Hypothalamus (tissue), 51 donors: ENCODE results near the gene EFNB2.

Source experiments
- DNase-seq, 51 donors: peaks; one replicate each; lab custom pipeline; 2025; lab: John Stamatoyannopoulos, UW

The EFNB2 gene

DNA sequence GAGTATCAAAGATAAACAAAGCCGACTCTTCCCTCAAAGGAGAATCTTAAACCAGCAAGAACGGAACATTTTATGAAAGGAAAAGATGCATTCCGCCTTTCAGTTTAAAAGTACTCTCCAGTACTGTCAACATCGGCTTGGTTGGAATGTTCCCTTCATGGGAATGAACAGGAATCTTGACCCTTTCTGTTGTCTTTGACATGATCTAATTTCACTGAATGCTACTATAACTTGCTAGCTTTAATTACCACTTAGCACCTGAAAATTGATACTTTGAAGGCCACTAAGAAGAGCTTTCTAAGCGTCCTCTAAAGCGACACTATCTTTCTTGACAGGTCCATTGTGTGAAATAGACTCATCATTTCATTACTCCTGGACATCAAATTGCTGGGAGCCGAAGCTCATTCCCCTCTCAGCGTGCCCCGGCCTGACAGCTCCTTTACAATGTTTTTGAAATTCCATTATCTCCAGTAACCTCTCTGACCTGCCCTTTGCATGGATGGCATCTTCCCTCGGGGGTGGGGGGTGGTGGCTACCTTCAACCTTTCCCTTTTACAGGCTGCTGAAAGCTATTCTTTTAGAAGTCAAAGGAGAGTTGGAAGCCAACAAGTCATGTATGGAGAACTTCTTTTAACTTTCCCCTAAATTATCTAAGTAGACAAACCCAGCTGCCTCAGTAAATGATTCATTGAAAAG is 67.9 kb downstream of the EFNB2 start:
- DNase-seq = no peak

DNA sequence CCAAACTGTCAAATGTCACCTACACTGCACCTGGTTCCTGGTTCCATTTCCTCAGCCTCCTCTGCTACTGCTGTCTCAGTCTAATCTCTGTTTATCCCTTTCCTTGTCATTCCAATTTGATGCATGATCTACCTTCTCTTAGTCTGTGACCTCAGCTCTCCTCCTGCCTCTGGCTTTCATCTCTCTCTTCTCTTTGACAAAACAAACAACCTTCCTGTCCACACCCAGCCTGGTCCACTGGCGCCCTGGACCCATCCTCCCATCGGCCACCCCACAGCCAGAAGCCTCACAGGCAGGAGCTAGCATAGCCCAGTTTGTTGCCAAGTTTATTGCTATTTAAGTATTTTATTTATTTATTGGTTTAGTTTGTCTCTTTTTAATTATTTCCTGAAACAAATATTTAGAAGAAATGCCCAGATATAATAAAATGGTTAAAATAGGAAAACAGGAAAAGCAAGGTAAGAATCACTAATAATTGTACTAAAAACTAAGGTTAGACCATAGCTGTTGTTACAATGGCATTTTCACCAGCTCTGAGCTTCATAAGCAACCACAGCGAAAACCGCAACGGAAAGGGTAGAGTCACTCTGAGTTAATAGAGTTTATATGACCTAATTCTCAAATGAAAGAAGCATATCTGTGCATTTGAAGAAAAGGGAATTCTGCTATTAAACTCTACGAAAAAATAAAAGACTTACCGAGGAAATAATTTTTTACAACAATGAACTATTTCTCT is 68.6 kb downstream of the EFNB2 start:
- no peak for DNase-seq

DNA sequence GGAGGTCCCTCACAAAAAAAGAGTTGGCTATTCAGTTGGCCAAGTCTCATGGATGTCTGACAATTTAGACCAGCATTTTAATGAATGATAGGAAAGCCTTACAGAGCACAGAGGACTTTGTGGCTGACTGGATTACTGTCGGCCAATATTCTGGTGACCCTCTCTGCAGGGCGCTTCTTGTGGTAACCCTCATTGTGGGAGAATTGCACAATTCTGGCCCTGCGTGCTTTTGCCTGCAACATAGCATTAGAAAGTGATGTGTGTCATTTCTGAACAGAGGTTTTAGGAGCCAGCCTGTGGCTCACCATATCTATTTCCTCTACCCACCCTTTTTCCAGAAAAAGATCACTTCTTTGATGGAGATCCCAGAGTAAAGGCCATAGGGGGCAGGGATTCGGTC is 71.4 kb downstream of the EFNB2 start:
- no peak for DNase-seq

DNA sequence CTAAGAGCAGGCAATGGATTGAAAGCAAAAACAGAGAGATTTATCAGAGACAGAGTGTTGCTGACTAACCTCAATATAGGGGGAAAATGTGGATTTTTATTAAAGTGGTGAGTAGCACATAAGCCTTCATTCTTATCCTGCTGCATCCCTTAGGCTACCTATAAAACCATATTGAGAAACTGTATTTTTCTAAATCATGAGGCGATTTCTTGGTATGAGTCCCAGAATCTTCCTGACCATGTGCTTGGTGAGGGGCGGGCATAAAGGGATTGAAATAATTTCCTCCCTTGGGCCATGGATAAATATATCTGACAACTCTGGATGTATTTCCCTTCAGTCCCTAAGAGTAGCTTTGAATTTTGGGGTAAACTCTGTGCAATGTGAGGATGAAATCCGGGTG is 72.8 kb downstream of the EFNB2 start:
- DNase-seq = no peak

DNA sequence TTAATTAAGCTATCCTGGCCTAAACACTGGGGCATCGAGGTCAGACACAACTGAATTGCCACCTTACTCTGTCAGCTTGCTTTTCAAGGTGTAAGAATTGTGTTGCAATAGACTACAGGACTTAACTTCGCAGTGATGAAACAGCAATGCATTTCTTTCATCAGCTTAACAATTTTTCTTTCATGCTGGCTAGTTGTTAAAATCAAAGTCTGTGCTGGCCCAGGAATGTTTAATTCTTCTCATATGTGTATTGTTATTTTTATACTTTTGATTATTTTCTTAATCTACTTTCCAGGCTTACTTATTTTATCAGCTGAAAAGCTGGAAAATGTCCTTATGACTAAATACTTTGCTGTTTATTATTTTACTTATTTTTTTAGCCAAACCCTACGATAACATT is 79.7 kb downstream of the EFNB2 start:
- DNase-seq = no peak

DNA sequence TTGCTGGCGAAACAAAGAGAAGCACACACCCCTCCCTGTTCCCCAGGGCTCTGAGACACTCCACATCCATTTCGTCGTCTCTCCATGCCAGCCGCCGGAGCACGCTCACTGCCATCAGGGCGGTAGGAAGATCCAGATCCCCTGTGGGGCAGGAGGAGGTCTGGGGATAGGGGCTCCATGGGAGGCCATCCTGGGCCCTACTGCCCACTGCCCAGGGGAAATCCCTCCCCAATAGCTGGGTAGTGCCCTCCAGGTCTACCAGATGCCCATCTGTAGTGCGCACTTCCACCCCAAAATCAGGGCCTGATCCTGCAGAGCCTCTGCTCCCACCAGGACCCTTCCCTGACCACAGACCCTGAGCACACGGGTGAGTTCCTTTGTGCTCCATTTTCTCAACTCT is 80.3 kb downstream of the EFNB2 start:
- no peak for DNase-seq

DNA sequence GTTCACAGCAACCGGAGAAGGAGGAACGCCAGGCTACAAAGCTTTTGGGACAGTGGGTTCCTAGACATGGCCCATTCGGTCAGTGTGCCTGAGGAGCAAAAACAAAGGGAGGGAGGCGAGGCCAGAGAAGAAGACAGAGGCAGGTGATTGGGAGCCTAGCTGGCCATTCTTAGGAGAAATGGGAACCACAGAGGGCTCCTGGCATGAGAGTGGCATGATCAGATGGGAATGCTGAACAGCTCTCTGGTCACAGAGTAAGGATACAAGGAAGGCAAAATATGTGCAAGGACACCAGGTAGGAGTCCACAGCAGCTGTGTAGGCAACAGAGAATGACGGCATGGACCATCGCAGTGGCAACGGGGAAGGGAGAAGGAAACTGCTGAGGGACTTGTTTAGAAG is 82.4 kb downstream of the EFNB2 start:
- DNase-seq = no peak

DNA sequence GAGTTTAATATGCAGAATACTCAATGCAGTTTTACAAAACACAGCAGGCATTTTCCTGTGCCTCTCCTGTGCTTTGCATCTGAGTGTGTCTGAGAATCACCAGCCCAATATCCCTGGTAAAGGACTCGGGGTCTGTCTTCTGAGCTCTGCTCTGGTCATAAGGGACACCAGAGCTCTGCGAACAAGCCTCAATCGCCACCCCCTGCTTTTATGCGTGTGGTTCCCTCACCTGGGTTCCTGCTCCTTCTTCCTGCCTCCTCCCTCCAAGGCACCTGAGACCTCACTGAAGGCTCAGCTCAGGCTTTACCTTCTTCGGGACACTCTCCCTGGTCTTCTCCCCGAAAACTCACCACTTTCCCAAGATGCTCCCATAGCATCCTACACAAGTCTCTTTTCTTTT is 84.5 kb downstream of the EFNB2 start:
- no peak for DNase-seq

DNA sequence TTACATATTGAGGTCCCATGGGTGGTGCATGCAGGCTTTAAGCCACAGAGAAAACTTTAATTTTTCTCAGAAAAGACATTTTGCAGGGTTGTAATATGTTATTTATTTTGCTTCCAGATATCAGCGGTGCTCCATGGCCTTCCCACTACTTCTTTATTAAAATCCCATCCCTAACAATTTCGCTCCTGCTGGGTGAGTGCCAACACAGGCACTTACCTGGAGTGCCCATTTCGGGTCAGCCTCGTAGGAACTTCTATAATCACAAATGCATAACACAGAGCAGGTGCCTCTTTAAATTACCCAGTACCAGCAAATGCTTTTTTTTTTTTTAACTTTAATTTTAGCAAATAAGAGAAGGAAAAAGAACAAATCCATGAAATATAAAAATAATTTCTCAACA is 86.4 kb downstream of the EFNB2 start:
- no peak for DNase-seq

DNA sequence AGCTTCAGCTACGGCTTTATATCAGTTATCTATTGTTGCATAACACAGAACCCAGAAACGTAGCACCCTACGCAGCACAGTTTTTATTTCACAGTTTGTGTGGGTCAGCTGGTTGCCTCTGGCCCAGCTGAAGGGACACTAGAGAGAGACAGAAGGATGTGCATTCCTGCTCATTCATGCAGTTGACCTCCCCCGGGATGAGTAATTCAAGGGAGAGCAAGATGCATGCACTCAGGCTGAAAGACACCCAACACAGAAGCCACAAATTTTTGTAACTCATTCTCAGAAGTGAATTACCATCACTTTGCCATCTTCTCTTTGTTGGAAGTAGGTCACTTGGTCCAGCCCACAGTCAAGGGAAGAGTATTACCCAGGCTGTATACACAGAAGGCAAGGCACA is 89.5 kb downstream of the EFNB2 start:
- no peak for DNase-seq

DNA sequence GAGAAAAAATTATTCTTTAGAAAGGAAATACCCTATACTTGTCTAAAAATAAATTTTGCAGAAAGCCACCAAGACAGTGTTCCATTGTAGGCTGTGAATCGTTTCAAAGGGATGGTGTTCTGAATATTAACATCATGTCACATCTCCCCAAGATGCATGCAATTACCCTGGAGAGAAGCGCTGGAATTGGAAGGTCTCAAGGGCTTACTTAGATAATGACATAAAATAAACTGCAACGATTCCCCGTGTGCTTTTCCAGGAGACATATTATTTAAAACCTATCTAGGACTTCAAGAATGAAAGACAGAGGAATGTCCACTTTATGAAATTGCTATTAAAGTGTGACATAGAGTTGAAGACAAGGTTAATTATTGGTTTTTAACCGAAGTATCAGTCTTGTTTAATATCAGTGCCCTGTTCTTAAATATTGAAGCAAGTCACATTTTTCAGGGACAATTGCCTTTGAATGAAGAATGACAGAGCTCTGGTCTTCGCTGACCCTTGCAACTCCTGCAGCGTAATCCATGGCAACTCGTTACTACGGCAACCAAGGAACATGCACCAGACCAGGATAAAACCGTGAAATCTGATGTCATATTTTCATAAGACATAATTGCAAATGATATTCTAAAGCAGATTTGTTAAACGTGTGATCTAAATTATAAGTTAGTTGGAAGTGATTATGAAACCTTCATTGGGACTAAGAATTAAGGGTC is 91.7 kb downstream of the EFNB2 start:
- DNase-seq = peak in 1 of 51 donors; percentile 1

DNA sequence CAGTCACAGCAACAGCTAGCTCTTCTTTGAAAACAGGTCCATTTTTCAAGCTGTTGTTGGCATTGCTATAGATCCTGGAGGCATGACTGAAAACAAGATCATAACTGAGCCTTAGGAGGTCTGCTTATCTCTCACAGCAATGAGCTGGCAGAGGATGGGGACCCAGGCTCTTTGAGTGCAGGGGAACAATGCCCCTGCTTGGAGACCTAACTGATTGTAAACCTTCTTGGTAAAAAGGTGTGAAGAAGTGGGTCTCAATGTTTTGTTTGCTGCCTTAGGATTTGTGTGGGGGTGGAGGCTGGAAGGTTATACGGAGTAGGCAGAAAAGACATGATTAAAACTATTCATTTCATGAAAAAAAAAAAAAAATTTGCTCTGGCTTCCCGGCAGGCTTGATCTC is 94.6 kb downstream of the EFNB2 start:
- no peak for DNase-seq
